ENCODE data around the gene NCEH1.
"Not testable (repeated sequence)": the region's sequence is repeated elsewhere in the genome, so short reads cannot be mapped to it uniquely, and the experiment has no call there.

DNA sequence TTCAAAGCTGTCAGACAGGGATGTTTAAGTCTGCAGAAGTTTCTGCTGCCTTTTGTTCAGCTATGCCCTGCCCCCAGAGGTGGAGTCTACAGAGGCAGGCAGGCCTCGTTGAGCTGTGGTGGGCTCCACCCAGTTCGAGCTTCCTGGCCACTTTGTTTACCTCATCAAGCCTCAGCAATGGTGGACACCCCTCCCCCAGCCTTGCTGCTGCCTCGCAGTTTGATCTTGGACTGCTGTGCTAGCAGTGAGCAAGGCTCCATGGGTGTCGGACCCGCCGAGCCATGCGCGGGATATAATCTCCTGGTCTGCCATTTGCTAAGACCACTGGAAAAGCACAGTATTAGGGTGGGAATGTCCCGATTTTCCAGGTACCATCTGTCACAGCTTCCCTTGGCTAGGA lies 45.4 kb downstream of the NCEH1 start:
- TF ChIP-seq CTCF, POLR2A (IDR thresholded peaks at IDR 0.05): not testable (repeated sequence)

All from Peyer's patch (tissue), 4 donors.